IMR-90 (cell line): ENCODE data around the gene ZNF41. TPM values are rescaled to one million over a fixed set of nuclear protein-coding genes. Genes with fewer than 3 reads are reported as not detected.

ENCODE experiments used
- ATAC-seq: fragments of 200-7000 bp; cut with Tn5 transposase; 2 replicates; pipeline ENCODE4 v1.9.1; 2020; ENCODE audit warnings: low read depth, mild to moderate bottlenecking, moderate library complexity
- BruUV-seq: library from RNA; stranded (reverse); fragments of 400-500 nt; replicated peaks from 2 replicates; lab custom pipeline; 2021; lab: Mats Ljungman, UMichigan
- CTCF ChIA-PET: fragments of 300-600 bp; formaldehyde crosslinking; extraction: SDS; loops from one replicate; lab custom pipeline; 2021; ENCODE audit warnings: antibody characterized with exemption; lab: Yijun Ruan, JAX
- POLR2A ChIA-PET: fragments of 300-600 bp; sonication (Branson Sonifier 250); formaldehyde crosslinking; loops from one replicate; lab custom pipeline; 2022; ENCODE audit warnings: antibody characterized with exemption; ENCODE audit not compliant: unreplicated experiment; lab: Charles Lee
- DNase-seq: peaks from one replicate; pipeline ENCODE4 v3.0.0; 2013
- H2AFZ ChIP-seq: replicated peaks from 2 replicates; pipeline ENCODE3; 2013; ENCODE audit warnings: low read length, mild to moderate bottlenecking; ENCODE audit not compliant: poor library complexity
- H2AK5ac ChIP-seq: 2 replicates; pipeline ENCODE4 v1.6.1; 2013; ENCODE audit warnings: low read depth, low read length, inconsistent platforms
- H2AK9ac ChIP-seq: replicated peaks from 2 replicates; pipeline ENCODE3; 2013; ENCODE audit warnings: mild to moderate bottlenecking, low read depth, low read length, moderate library complexity; ENCODE audit not compliant: poor library complexity
- H2BK120ac ChIP-seq: 2 replicates; pipeline ENCODE4 v1.6.1; 2013; ENCODE audit warnings: low read depth, low read length, inconsistent platforms
- H2BK15ac ChIP-seq: 3 replicates; pipeline ENCODE4 v1.6.1; 2013; ENCODE audit warnings: low read depth, low read length, inconsistent platforms
- H2BK20ac ChIP-seq: 2 replicates; pipeline ENCODE4 v1.6.1; 2013; ENCODE audit warnings: low read depth, mild to moderate bottlenecking, inconsistent platforms, low read length, moderate library complexity
- H2BK5ac ChIP-seq: 2 replicates; pipeline ENCODE4 v1.6.1; 2013; ENCODE audit warnings: mild to moderate bottlenecking, low read depth, low read length, inconsistent platforms; ENCODE audit not compliant: poor library complexity, severe bottlenecking
- H3K14ac ChIP-seq: replicated peaks from 2 replicates; pipeline ENCODE4 v1.6.1; 2013; ENCODE audit warnings: low read depth, low read length, inconsistent platforms
- H3K18ac ChIP-seq: 2 replicates; pipeline ENCODE4 v1.6.1; 2013; ENCODE audit warnings: low read depth, low read length, control low read depth
- H3K23ac ChIP-seq: 2 replicates; pipeline ENCODE4 v1.6.1; 2013; ENCODE audit warnings: low read depth, low read length, inconsistent platforms
- H3K27ac ChIP-seq: 2 replicates; pipeline ENCODE4 v1.5.1; 2013; ENCODE audit warnings: mild to moderate bottlenecking, control low read depth, low read length; ENCODE audit not compliant: insufficient read depth
- H3K27me3 ChIP-seq: 2 replicates; pipeline ENCODE4 v1.6.1; 2013; ENCODE audit warnings: low read length; ENCODE audit not compliant: control insufficient read depth, insufficient read depth
- H3K36me3 ChIP-seq: 2 replicates; pipeline ENCODE4 v1.6.1; 2013; ENCODE audit warnings: low read length, mixed read lengths; ENCODE audit not compliant: control insufficient read depth, insufficient read depth
- H3K4ac ChIP-seq: 2 replicates; pipeline ENCODE4 v1.6.1; 2013; ENCODE audit warnings: low read depth, low read length, inconsistent platforms
- H3K4me1 ChIP-seq: 2 replicates; pipeline ENCODE4 v1.6.1; 2013; ENCODE audit warnings: low read length, mixed read lengths; ENCODE audit not compliant: control insufficient read depth, insufficient read depth
- H3K4me2 ChIP-seq: 2 replicates; pipeline ENCODE4 v1.6.1; 2013; ENCODE audit warnings: low read depth, mild to moderate bottlenecking, control low read depth, low read length, moderate library complexity
- H3K4me3 ChIP-seq: 2 replicates; pipeline ENCODE4 v1.5.1; 2013; ENCODE audit warnings: low read depth, mild to moderate bottlenecking, control low read depth, low read length, moderate library complexity; ENCODE audit not compliant: insufficient read depth
- H3K56ac ChIP-seq: 2 replicates; pipeline ENCODE4 v1.6.1; 2013; ENCODE audit warnings: low read length, inconsistent platforms; ENCODE audit not compliant: insufficient read depth; ENCODE audit errors: extremely low read depth
- H3K79me1 ChIP-seq, 2 experiments: 2 replicates each; pipeline ENCODE4 v1.6.1; 2013; ENCODE audit warnings: low read length in 2 of 2, inconsistent platforms in 1 of 2, low read depth in 1 of 2
- H3K9ac ChIP-seq: 2 replicates; pipeline ENCODE4 v1.6.1; 2013; ENCODE audit warnings: low read depth, low read length, control low read depth
- H3K9me1 ChIP-seq: 2 replicates; pipeline ENCODE4 v1.6.1; 2013; ENCODE audit warnings: low read length, inconsistent platforms; ENCODE audit not compliant: insufficient read depth
- H3K9me3 ChIP-seq: 2 replicates; pipeline ENCODE4 v1.6.1; 2013; ENCODE audit warnings: low read length; ENCODE audit not compliant: control insufficient read depth, insufficient read depth
- H4K20me1 ChIP-seq: 2 replicates; pipeline ENCODE4 v1.6.1; 2013; ENCODE audit warnings: low read length, inconsistent platforms; ENCODE audit not compliant: insufficient read depth
- H4K5ac ChIP-seq: 2 replicates; pipeline ENCODE4 v1.6.1; 2013; ENCODE audit warnings: mild to moderate bottlenecking, low read depth, low read length, control low read depth
- H4K8ac ChIP-seq, 2 experiments: 2 replicates each; pipeline ENCODE4 v1.6.1; 2013; ENCODE audit warnings: low read depth in 2 of 2, low read length in 2 of 2, control low read depth in 1 of 2, inconsistent platforms in 1 of 2
- H4K91ac ChIP-seq: 2 replicates; pipeline ENCODE4 v1.6.1; 2013; ENCODE audit warnings: low read depth, low read length, inconsistent platforms; ENCODE audit not compliant: insufficient read depth
- BHLHE40 ChIP-seq: fragments of 150-350 bp; IDR thresholded peaks from 2 replicates; pipeline ENCODE4 v1.6.1; 2016; ENCODE audit warnings: mild to moderate bottlenecking, low read depth, low read length
- ELK1 ChIP-seq: fragments of 150-350 bp; IDR thresholded peaks from 2 replicates; pipeline ENCODE4 v1.6.1; 2016; ENCODE audit warnings: low read depth, mild to moderate bottlenecking, low read length, moderate library complexity, borderline replicate concordance
- FOS ChIP-seq: fragments of 150-350 bp; IDR thresholded peaks from 2 replicates; pipeline ENCODE4 v1.6.1; 2016; ENCODE audit warnings: low read depth, low read length
- MXI1 ChIP-seq: IDR thresholded peaks from 2 replicates; pipeline ENCODE4 v1.6.1; 2012; ENCODE audit warnings: low read depth, mild to moderate bottlenecking, low read length, moderate library complexity, borderline replicate concordance
- NFE2L2 ChIP-seq: fragments of 150-350 bp; IDR thresholded peaks from 2 replicates; pipeline ENCODE4 v1.6.1; 2016; ENCODE audit warnings: low read depth, mild to moderate bottlenecking, low read length
- POLR2A ChIP-seq: IDR thresholded peaks from 2 replicates; pipeline ENCODE4 v1.6.1; 2012; ENCODE audit warnings: mild to moderate bottlenecking, low read depth, low read length
- RAD21 ChIP-seq: IDR thresholded peaks from 2 replicates; pipeline ENCODE4 v1.6.1; 2012; ENCODE audit warnings: low read length, improper control_type of control experiment
- RCOR1 ChIP-seq: IDR thresholded peaks from 2 replicates; pipeline ENCODE4 v1.6.1; 2012; ENCODE audit warnings: mild to moderate bottlenecking, low read length, improper control_type of control experiment; ENCODE audit not compliant: insufficient replicate concordance
- WGBS, 2 experiments: methylation state at CpG; one replicate each; pipeline versions ENCODE4 v1.1.5 to v1.1.7; 2013; ENCODE audit warnings: missing lambda C conversion rate in 2 of 2; ENCODE audit not compliant: insufficient read length in 1 of 2; ENCODE audit errors: extremely low coverage in 2 of 2; 5-methylcytosine and 5-hydroxymethylcytosine counted together
- dilution Hi-C: fragments of 300-500 bp; cut with HindIII; formaldehyde crosslinking; loops from one replicate; pipeline ENCODE4 v1.14.3; 2018; ENCODE audit warnings: low sequenced_read_pairs; ENCODE audit not compliant: unreplicated experiment
- in situ Hi-C: fragments of 300-500 bp; cut with MboI; formaldehyde crosslinking; loops from 3 replicates; pipeline ENCODE4 v1.14.3; 2019; ENCODE audit warnings: low sequenced_read_pairs, inconsistent platforms, mixed read lengths
- intact Hi-C: fragments of 100-400 bp; cut with micrococcal nuclease; formaldehyde crosslinking; loops from 2 replicates; pipeline ENCODE4 v1.10.0; 2022
- polyA plus RNA-seq, 3 experiments: library from polyadenylated mRNA; depleted of rRNA; stranded (reverse); fragments of >200 nt; gene quantifications; 2 replicates each; pipeline ENCODE4 v1.2.3, GENCODE V29; 2012; ENCODE audit warnings: low replicate concordance in 1 of 3
- total RNA-seq: library from RNA; depleted of rRNA; stranded (reverse); fragments of >200 nt; gene quantifications from 2 replicates; pipeline ENCODE4 v1.2.3, GENCODE V29; 2012
- TF ChIP-seq, protein P1 (sequence below): conservative IDR thresholded peaks from 2 replicates; pipeline ENCODE4 v1.5.1; 2012; ENCODE audit warnings: mild to moderate bottlenecking, low read depth, low read length, improper control_type of control experiment
- TF ChIP-seq, protein P2 (sequence below): fragments of 150-350 bp; IDR thresholded peaks from 2 replicates; pipeline ENCODE4 v1.6.1; 2017; ENCODE audit warnings: mild to moderate bottlenecking, antibody characterized with exemption, low read length, low read depth

The ZNF41 gene
- total and polyA plus RNA-seq, 2 of the 4 experiments (the other 2 are of a cell fraction) = 2.8 to 8.1 TPM

DNA sequence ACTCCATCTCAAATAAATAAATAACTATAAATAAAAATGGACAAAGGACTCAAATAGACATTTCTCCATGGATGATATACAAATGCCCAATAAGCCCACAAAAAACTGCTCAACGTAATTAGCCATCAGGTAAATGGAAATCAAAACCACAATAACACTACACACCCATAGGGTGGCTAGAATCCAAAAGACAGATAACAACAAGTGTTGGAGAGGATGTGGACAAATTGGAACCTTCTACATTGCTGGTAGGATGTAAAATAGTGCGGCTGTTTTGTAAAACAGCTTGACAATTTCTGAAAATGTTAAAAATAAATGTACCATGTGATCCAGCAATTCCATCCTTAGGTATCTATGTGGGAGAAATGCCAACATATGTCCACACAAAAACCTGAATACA, 60.6 kb downstream of the ZNF41 start:
- POLR2A ChIA-PET = no interaction called here
- intact Hi-C loops (no loop called here), dilution Hi-C loops (no loop called here), in situ Hi-C loops (no loop called here)
- Histone ChIP-seq H3K27me3 (no peaks in the 10 kb centered on the region), H3K56ac (no peak overlapping the region), H3K14ac (no peak overlapping the region), H3K4me1 (no peaks in the 10 kb centered on the region), H4K91ac (no peak overlapping the region), H3K23ac (no peak overlapping the region), H3K79me1 (no peaks in the 10 kb centered on the region), H2BK20ac (no peak overlapping the region), H3K36me3 (no peaks in the 10 kb centered on the region), H3K27ac (no peak overlapping the region), H3K9ac (no peak overlapping the region), H4K20me1 (no peaks in the 10 kb centered on the region), H3K9me3 (peaks cover 11% of the 10 kb centered on the region), H2AK9ac (no peak overlapping the region), H3K9me1 (no peaks in the 10 kb centered on the region), H4K5ac (no peak overlapping the region), H2BK15ac (no peak overlapping the region), H3K4me2 (no peak overlapping the region), H2BK120ac (no peak overlapping the region), H2AK5ac (no peak overlapping the region), H2AFZ (no peak overlapping the region), H3K18ac (no peak overlapping the region), H3K4ac (no peak overlapping the region), H4K8ac (no peak overlapping the region), H2BK5ac (no peak overlapping the region), H3K4me3 (no peak overlapping the region)
- no peak for DNase-seq
- WGBS, 2 experiments = no CpG with 5 or more reads among the region's 2 CpGs
- CTCF ChIA-PET = no interaction called here
- TF ChIP-seq FOS (no peak), RAD21 (no peak), RCOR1 (no peak), POLR2A (no peak), NFE2L2 (no peak), BHLHE40 (no peak), ELK1 (no peak), MXI1 (no peak)
- TF ChIP-seq, protein P1, sequence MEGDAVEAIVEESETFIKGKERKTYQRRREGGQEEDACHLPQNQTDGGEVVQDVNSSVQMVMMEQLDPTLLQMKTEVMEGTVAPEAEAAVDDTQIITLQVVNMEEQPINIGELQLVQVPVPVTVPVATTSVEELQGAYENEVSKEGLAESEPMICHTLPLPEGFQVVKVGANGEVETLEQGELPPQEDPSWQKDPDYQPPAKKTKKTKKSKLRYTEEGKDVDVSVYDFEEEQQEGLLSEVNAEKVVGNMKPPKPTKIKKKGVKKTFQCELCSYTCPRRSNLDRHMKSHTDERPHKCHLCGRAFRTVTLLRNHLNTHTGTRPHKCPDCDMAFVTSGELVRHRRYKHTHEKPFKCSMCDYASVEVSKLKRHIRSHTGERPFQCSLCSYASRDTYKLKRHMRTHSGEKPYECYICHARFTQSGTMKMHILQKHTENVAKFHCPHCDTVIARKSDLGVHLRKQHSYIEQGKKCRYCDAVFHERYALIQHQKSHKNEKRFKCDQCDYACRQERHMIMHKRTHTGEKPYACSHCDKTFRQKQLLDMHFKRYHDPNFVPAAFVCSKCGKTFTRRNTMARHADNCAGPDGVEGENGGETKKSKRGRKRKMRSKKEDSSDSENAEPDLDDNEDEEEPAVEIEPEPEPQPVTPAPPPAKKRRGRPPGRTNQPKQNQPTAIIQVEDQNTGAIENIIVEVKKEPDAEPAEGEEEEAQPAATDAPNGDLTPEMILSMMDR = no peak
- TF ChIP-seq, protein P2, sequence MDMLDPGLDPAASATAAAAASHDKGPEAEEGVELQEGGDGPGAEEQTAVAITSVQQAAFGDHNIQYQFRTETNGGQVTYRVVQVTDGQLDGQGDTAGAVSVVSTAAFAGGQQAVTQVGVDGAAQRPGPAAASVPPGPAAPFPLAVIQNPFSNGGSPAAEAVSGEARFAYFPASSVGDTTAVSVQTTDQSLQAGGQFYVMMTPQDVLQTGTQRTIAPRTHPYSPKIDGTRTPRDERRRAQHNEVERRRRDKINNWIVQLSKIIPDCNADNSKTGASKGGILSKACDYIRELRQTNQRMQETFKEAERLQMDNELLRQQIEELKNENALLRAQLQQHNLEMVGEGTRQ = no peak
- no TSS peak for BruUV-seq
- no peak for ATAC-seq
